A549 (cell line): ENCODE results near the gene FCHO2. TPM values are rescaled to one million over a fixed set of nuclear protein-coding genes. Genes with fewer than 3 reads are reported as not detected.

Experiments
- ATAC-seq, 2 experiments: fragments of 200-7000 bp in 1 of 2; fragments of >200 bp in 1 of 2; cut with Nextera tagmentation in 1 of 2; cut with Tn5 transposase in 1 of 2; 3 replicates each; pipeline versions ENCODE4 v1.8.0 to v1.9.1; 2018 to 2020; ENCODE audit warnings: mild to moderate bottlenecking in 1 of 2, moderate library complexity in 1 of 2
- CTCF ChIA-PET: fragments of 300-600 bp; sonication (Branson Sonifier 250); formaldehyde crosslinking; extraction: SDS; loops from one replicate; lab custom pipeline; 2021; ENCODE audit warnings: antibody characterized with exemption, inconsistent platforms; lab: Yijun Ruan, JAX
- POLR2A ChIA-PET: fragments of 350-600 bp; formaldehyde crosslinking; extraction: SDS; loops from one replicate; lab custom pipeline; 2021; ENCODE audit warnings: antibody characterized with exemption, inconsistent platforms; lab: Yijun Ruan, JAX
- DNase-seq, 2 experiments: peaks; one replicate each; pipeline versions ENCODE4 v3.0.0 to v3.0.0-alpha.2; 2011 to 2016; ENCODE audit warnings: low read depth in 1 of 2, low spot score in 1 of 2
- FAIRE-seq: peaks from 2 replicates; lab custom pipeline; 2011; peaks lifted over from hg19 to GRCh38; lab: Jason Lieb, UNC
- H3K27ac ChIP-seq, 2 experiments: fragments of >200 bp; sonication (Bioruptor Twin); formaldehyde crosslinking; 3 replicates each; pipeline ENCODE4 v1.5.1; 2016 to 2017
- H3K4me1 ChIP-seq: fragments of >200 bp; sonication (Bioruptor Twin); formaldehyde crosslinking; 3 replicates; pipeline ENCODE4 v1.6.1; 2016
- H3K4me2 ChIP-seq: fragments of >200 bp; sonication (Bioruptor Twin); formaldehyde crosslinking; 3 replicates; pipeline ENCODE4 v1.6.1; 2016
- H3K4me3 ChIP-seq: fragments of >200 bp; sonication (Bioruptor Twin); formaldehyde crosslinking; 3 replicates; pipeline ENCODE4 v1.5.1; 2016
- H3K9me3 ChIP-seq: fragments of >200 bp; sonication (Bioruptor Twin); formaldehyde crosslinking; 3 replicates; pipeline ENCODE4 v1.6.1; 2016
- BHLHE40 ChIP-seq: IDR thresholded peaks from 2 replicates; pipeline ENCODE4 v1.6.1; 2012; ENCODE audit warnings: low read depth, low read length, inconsistent platforms
- CBX8 ChIP-seq: fragments of 200-600 bp; sonication (generic); IDR thresholded peaks from 2 replicates; pipeline ENCODE4 v1.6.1; 2016
- CHD4 ChIP-seq: fragments of 200-600 bp; sonication (generic); IDR thresholded peaks from 2 replicates; pipeline ENCODE4 v1.6.1; 2016; ENCODE audit warnings: antibody characterized with exemption, mild to moderate bottlenecking, borderline replicate concordance
- FOSL2 ChIP-seq, 2 experiments: fragments of 450-650 bp in 1 of 2; fragments of >200 bp in 1 of 2; sonication (Bioruptor Twin) in 1 of 2; formaldehyde crosslinking; IDR thresholded peaks; 2 replicates each; pipeline versions ENCODE4 v1.5.0 to v1.6.1; 2016 to 2020; ENCODE audit warnings: mild to moderate bottlenecking in 1 of 2, moderate library complexity in 1 of 2
- HDAC2 ChIP-seq: fragments of 200-600 bp; sonication (generic); IDR thresholded peaks from 2 replicates; pipeline ENCODE4 v1.6.1; 2016
- HEYL ChIP-seq: fragments of 250-450 bp; sonication (Bioruptor Pico); IDR thresholded peaks from 2 replicates; pipeline ENCODE4 v1.8.0; 2021; ENCODE audit warnings: mild to moderate bottlenecking, moderate library complexity
- JUN ChIP-seq, 2 experiments: fragments of >200 bp; sonication (Bioruptor Twin); formaldehyde crosslinking; IDR thresholded peaks; 2 replicates in 1 of 2; 3 replicates in 1 of 2; pipeline ENCODE4 v1.6.1; 2016 to 2017
- KDM1A ChIP-seq: fragments of 200-600 bp; sonication (generic); IDR thresholded peaks from 2 replicates; pipeline ENCODE4 v1.6.1; 2016; ENCODE audit warnings: low read depth, mild to moderate bottlenecking
- MAZ ChIP-seq: fragments of 150-350 bp; IDR thresholded peaks from 2 replicates; pipeline ENCODE4 v1.6.1; 2014; ENCODE audit warnings: antibody characterized with exemption, low read depth, low read length, borderline replicate concordance
- POLR2AphosphoS2 ChIP-seq: conservative IDR thresholded peaks from 2 replicates; pipeline ENCODE4 v1.6.1; 2012; ENCODE audit warnings: low read length, improper control_type of control experiment, inconsistent platforms
- RCOR1 ChIP-seq: fragments of 150-350 bp; IDR thresholded peaks from 2 replicates; pipeline ENCODE4 v1.6.1; 2014; ENCODE audit warnings: antibody characterized with exemption, low read length, low read depth
- RNF2 ChIP-seq: fragments of 200-600 bp; sonication (generic); IDR thresholded peaks from 2 replicates; pipeline ENCODE4 v1.6.1; 2016; ENCODE audit warnings: low read depth, mild to moderate bottlenecking, antibody characterized with exemption, moderate library complexity, borderline replicate concordance
- SMC3 ChIP-seq: fragments of >200 bp; sonication (Bioruptor Twin); formaldehyde crosslinking; IDR thresholded peaks from 3 replicates; pipeline ENCODE4 v1.6.1; 2018; ENCODE audit warnings: inconsistent platforms
- ZFP36 ChIP-seq: fragments of 450-650 bp; IDR thresholded peaks from 2 replicates; pipeline ENCODE4 v1.6.1; 2014; ENCODE audit warnings: borderline replicate concordance; ENCODE audit not compliant: partially characterized antibody
- WGBS: methylation state at CpG from one replicate; pipeline ENCODE4 v1.1.6; 2017; ENCODE audit errors: missing lambda C conversion rate; 5-methylcytosine and 5-hydroxymethylcytosine counted together
- polyA plus RNA-seq, 4 experiments: library from polyadenylated mRNA; depleted of rRNA in 3 of 4; stranded (reverse); fragments of >200 nt; fragmentation: RNase III in 1 of 4; extraction: RNeasy Plus Mini Kit Qiagen cat#74134 plus additional on column Dnase treatment in 1 of 4; gene quantifications; 2 replicates in 3 of 4; 3 replicates in 1 of 4; pipeline ENCODE4 v1.2.3, GENCODE V29; 2011 to 2017
- TF ChIP-seq, protein P1 (sequence below): fragments of >200 bp; sonication (Bioruptor Twin); formaldehyde crosslinking; IDR thresholded peaks from 3 replicates; pipeline ENCODE4 v1.5.1; 2016
- TF ChIP-seq, protein P2 (sequence below): fragments of 250-450 bp; sonication (Bioruptor Pico); IDR thresholded peaks from 2 replicates; pipeline ENCODE4 v1.5.0; 2020; ENCODE audit warnings: low read depth, mild to moderate bottlenecking, moderate library complexity
- TF ChIP-seq, protein P3 (sequence below): fragments of >200 bp; sonication (Bioruptor Twin); formaldehyde crosslinking; IDR thresholded peaks from 3 replicates; pipeline ENCODE4 v1.6.1; 2016
- TF ChIP-seq, protein P4 (sequence below): fragments of 250-450 bp; sonication (Bioruptor Pico); IDR thresholded peaks from 2 replicates; pipeline ENCODE4 v1.5.0; 2021; ENCODE audit warnings: mild to moderate bottlenecking, moderate library complexity, borderline replicate concordance
- TF ChIP-seq, protein P5 (sequence below): fragments of 150-350 bp; IDR thresholded peaks from 2 replicates; pipeline ENCODE4 v1.6.1; 2014; ENCODE audit warnings: low read depth, mild to moderate bottlenecking, low read length
- TF ChIP-seq, protein P6 (sequence below): fragments of 200-600 bp; sonication (generic); IDR thresholded peaks from 2 replicates; pipeline ENCODE4 v1.6.1; 2016; ENCODE audit warnings: antibody characterized with exemption, mild to moderate bottlenecking, moderate library complexity

FCHO2 gene
- polyA plus RNA-seq, 2 of the 4 experiments (the other 2 are of a cell fraction), result 9.1 to 14.9 TPM

DNA sequence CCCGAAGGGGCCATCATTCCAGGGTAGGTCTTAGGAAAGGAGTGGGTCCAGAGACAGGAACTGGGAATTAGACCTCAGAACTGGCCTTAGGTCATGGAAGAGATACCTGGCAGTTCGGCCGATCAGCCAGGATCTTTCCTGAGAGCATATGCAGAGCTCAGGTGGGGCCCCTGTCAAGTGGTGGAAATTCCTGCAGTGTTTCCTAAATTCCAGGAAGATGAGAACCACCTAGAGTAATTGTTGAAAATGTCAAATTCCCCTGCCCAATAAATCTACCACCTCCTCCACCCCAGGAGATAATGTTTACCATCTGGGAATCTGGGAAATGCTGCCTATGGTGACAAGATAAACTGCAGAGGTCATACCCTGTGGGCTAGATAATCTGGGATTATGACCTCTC, 179.2 kb downstream of the FCHO2 start:
- no peak overlapping the region for H3K27ac ChIP-seq
- 78% methylated on average over 3 of the region's 3 CpGs for WGBS
- H3K4me3 ChIP-seq, result no peak overlapping the region
- no peak for FAIRE-seq
- no peak for ATAC-seq
- TF ChIP-seq ZFP36 (no peak), JUN (IDR thresholded peaks at IDR 0.05) (no peak), FOSL2 (IDR thresholded peaks at IDR 0.05) (no peak), FOSL2 (CRISPR knock-in tag; IDR thresholded peaks at IDR 0.05) (no peak), KDM1A (no peak), SMC3 (no peak), BHLHE40 (no peak), RCOR1 (no peak), HEYL (CRISPR knock-in tag) (no peak), RNF2 (no peak), CHD4 (no peak), HDAC2 (no peak), MAZ (no peak), POLR2AphosphoS2 (no peak), CBX8 (no peak)
- TF ChIP-seq, protein P1, sequence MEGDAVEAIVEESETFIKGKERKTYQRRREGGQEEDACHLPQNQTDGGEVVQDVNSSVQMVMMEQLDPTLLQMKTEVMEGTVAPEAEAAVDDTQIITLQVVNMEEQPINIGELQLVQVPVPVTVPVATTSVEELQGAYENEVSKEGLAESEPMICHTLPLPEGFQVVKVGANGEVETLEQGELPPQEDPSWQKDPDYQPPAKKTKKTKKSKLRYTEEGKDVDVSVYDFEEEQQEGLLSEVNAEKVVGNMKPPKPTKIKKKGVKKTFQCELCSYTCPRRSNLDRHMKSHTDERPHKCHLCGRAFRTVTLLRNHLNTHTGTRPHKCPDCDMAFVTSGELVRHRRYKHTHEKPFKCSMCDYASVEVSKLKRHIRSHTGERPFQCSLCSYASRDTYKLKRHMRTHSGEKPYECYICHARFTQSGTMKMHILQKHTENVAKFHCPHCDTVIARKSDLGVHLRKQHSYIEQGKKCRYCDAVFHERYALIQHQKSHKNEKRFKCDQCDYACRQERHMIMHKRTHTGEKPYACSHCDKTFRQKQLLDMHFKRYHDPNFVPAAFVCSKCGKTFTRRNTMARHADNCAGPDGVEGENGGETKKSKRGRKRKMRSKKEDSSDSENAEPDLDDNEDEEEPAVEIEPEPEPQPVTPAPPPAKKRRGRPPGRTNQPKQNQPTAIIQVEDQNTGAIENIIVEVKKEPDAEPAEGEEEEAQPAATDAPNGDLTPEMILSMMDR, result no peak
- TF ChIP-seq, protein P2, sequence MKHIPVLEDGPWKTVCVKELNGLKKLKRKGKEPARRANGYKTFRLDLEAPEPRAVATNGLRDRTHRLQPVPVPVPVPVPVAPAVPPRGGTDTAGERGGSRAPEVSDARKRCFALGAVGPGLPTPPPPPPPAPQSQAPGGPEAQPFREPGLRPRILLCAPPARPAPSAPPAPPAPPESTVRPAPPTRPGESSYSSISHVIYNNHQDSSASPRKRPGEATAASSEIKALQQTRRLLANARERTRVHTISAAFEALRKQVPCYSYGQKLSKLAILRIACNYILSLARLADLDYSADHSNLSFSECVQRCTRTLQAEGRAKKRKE (CRISPR knock-in tag), result no peak
- TF ChIP-seq, protein P3, sequence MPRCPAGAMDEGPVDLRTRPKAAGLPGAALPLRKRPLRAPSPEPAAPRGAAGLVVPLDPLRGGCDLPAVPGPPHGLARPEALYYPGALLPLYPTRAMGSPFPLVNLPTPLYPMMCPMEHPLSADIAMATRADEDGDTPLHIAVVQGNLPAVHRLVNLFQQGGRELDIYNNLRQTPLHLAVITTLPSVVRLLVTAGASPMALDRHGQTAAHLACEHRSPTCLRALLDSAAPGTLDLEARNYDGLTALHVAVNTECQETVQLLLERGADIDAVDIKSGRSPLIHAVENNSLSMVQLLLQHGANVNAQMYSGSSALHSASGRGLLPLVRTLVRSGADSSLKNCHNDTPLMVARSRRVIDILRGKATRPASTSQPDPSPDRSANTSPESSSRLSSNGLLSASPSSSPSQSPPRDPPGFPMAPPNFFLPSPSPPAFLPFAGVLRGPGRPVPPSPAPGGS, result no peak
- TF ChIP-seq, protein P4, sequence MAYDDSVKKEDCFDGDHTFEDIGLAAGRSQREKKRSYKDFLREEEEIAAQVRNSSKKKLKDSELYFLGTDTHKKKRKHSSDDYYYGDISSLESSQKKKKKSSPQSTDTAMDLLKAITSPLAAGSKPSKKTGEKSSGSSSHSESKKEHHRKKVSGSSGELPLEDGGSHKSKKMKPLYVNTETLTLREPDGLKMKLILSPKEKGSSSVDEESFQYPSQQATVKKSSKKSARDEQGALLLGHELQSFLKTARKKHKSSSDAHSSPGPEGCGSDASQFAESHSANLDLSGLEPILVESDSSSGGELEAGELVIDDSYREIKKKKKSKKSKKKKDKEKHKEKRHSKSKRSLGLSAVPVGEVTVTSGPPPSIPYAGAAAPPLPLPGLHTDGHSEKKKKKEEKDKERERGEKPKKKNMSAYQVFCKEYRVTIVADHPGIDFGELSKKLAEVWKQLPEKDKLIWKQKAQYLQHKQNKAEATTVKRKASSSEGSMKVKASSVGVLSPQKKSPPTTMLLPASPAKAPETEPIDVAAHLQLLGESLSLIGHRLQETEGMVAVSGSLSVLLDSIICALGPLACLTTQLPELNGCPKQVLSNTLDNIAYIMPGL, result no peak
- TF ChIP-seq, protein P5, sequence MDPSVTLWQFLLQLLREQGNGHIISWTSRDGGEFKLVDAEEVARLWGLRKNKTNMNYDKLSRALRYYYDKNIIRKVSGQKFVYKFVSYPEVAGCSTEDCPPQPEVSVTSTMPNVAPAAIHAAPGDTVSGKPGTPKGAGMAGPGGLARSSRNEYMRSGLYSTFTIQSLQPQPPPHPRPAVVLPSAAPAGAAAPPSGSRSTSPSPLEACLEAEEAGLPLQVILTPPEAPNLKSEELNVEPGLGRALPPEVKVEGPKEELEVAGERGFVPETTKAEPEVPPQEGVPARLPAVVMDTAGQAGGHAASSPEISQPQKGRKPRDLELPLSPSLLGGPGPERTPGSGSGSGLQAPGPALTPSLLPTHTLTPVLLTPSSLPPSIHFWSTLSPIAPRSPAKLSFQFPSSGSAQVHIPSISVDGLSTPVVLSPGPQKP, result no peak
- TF ChIP-seq, protein P6, sequence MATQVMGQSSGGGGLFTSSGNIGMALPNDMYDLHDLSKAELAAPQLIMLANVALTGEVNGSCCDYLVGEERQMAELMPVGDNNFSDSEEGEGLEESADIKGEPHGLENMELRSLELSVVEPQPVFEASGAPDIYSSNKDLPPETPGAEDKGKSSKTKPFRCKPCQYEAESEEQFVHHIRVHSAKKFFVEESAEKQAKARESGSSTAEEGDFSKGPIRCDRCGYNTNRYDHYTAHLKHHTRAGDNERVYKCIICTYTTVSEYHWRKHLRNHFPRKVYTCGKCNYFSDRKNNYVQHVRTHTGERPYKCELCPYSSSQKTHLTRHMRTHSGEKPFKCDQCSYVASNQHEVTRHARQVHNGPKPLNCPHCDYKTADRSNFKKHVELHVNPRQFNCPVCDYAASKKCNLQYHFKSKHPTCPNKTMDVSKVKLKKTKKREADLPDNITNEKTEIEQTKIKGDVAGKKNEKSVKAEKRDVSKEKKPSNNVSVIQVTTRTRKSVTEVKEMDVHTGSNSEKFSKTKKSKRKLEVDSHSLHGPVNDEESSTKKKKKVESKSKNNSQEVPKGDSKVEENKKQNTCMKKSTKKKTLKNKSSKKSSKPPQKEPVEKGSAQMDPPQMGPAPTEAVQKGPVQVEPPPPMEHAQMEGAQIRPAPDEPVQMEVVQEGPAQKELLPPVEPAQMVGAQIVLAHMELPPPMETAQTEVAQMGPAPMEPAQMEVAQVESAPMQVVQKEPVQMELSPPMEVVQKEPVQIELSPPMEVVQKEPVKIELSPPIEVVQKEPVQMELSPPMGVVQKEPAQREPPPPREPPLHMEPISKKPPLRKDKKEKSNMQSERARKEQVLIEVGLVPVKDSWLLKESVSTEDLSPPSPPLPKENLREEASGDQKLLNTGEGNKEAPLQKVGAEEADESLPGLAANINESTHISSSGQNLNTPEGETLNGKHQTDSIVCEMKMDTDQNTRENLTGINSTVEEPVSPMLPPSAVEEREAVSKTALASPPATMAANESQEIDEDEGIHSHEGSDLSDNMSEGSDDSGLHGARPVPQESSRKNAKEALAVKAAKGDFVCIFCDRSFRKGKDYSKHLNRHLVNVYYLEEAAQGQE, result no peak
- CTCF ChIA-PET, result interaction anchor here (0.5 to 1.4 kb wide), 5 partner anchors 10 to 305 kb away, joined by 3 read pairs; no protein-coding TSS in a partner anchor
- H3K9me3 ChIP-seq, result no peaks in the 10 kb centered on the region
- DNase-seq, result no peak
- H3K4me1 ChIP-seq, result no peaks in the 10 kb centered on the region; the same call in 2 of the 3 replicates
- no peak overlapping the region for H3K4me2 ChIP-seq
- POLR2A ChIA-PET, result no interaction called here
